ENCODE measurements around the gene DEFB127. TPM values are rescaled to one million over a fixed set of nuclear protein-coding genes. Genes with fewer than 3 reads are reported as not detected.
"Not testable (repeated sequence)": the region's sequence is repeated elsewhere in the genome, so short reads cannot be mapped to it uniquely, and the experiment has no call there.

DEFB127 gene
- total RNA-seq, 4 donors from 2014 or later: not detected

- TF ChIP-seq, protein P1, sequence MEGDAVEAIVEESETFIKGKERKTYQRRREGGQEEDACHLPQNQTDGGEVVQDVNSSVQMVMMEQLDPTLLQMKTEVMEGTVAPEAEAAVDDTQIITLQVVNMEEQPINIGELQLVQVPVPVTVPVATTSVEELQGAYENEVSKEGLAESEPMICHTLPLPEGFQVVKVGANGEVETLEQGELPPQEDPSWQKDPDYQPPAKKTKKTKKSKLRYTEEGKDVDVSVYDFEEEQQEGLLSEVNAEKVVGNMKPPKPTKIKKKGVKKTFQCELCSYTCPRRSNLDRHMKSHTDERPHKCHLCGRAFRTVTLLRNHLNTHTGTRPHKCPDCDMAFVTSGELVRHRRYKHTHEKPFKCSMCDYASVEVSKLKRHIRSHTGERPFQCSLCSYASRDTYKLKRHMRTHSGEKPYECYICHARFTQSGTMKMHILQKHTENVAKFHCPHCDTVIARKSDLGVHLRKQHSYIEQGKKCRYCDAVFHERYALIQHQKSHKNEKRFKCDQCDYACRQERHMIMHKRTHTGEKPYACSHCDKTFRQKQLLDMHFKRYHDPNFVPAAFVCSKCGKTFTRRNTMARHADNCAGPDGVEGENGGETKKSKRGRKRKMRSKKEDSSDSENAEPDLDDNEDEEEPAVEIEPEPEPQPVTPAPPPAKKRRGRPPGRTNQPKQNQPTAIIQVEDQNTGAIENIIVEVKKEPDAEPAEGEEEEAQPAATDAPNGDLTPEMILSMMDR (IDR thresholded peaks at IDR 0.05): no peak
- no peak for ATAC-seq (ENCODE audit: low FRiP score)
- no peak for DNase-seq (ENCODE audit: low spot score)
Measured at GRCh38 chr20:199996-200395, 42.7 kb downstream of the DEFB127 start.

- not testable (repeated sequence) for DNase-seq (ENCODE audit: low spot score); ATAC-seq (ENCODE audit: low FRiP score)
Measured at GRCh38 chr20:203630-204029, 46.4 kb downstream of the DEFB127 start.

Other genes starting within 250 kb of the DEFB127 start
- gene DEFB125, start 69.8 kb upstream of the DEFB127 start, total RNA-seq: not detected
- not detected for gene DEFB126, start 14.9 kb upstream of the DEFB127 start, total RNA-seq
- not detected for gene DEFB128, start 32.3 kb downstream of the DEFB127 start, total RNA-seq
- gene DEFB129, start 69.8 kb downstream of the DEFB127 start, total RNA-seq: not detected
- 1 to 10 TPM; 1.5 to 9.2 (median 2.0) TPM for gene DEFB132, start 100.3 kb downstream of the DEFB127 start, total RNA-seq
- 1 to 10 TPM; 1.4 to 3.0 (median 1.9) TPM for gene C20orf96, start 133.3 kb downstream of the DEFB127 start, total RNA-seq
- gene ZCCHC3, start 140.1 kb downstream of the DEFB127 start, total RNA-seq: 10 to 100 TPM; 10.5 to 20.1 (median 12.6) TPM
- gene SOX12, start 168.1 kb downstream of the DEFB127 start, total RNA-seq: 1 to 10 TPM; 2.0 to 3.3 (median 2.5) TPM
- gene NRSN2, start 189.7 kb downstream of the DEFB127 start, total RNA-seq: 10 to 100 TPM; 12.6 to 19.1 (median 15.8) TPM
- gene TRIB3, start 223.3 kb downstream of the DEFB127 start, total RNA-seq: 10 to 100 TPM in 1 of 4 donors, 1 to 10 TPM in 3; 5.5 to 10.6 (median 6.2) TPM